HG03520 (cell line): ENCODE data around the gene EBI3.
"Not testable (repeated sequence)": the region's sequence is repeated elsewhere in the genome, so short reads cannot be mapped to it uniquely, and the experiment has no call there.

ENCODE experiments used
- ATAC-seq: cut with Tn5 transposase; IDR thresholded peaks from one replicate; pipeline ENCODE4 v1.9.1; 2021; ENCODE audit warnings: mild to moderate bottlenecking, moderate library complexity; ENCODE audit not compliant: unreplicated experiment

Gene EBI3

DNA sequence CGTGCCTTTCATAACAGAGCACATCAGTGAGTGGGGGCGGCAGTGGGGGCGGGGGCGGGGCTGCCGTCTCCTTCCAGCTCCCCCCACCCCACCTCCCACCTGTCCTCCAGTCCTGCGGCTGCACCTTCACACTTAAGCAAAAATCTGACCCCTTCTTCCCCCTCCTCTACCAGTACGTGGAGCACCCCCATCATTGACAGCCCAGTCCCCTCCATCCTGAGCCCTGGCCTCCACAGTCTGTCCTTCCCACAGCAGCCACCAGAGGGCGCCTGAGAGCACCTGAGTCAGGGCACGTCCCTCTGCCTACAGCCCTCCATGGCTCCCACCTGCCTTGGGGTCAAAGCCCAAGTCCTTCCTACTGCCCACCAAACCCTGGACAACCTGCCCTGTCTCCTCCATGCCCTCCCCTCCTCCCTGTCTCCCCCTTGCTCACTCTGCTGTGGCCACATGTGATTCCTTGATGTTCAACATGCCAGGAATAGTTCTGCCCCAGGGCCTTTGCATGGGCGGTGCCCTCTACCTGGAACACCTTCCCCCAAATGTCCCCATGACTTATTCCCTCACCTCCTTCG, 4.0 kb downstream of the EBI3 start:
- ATAC-seq, result no peak

DNA sequence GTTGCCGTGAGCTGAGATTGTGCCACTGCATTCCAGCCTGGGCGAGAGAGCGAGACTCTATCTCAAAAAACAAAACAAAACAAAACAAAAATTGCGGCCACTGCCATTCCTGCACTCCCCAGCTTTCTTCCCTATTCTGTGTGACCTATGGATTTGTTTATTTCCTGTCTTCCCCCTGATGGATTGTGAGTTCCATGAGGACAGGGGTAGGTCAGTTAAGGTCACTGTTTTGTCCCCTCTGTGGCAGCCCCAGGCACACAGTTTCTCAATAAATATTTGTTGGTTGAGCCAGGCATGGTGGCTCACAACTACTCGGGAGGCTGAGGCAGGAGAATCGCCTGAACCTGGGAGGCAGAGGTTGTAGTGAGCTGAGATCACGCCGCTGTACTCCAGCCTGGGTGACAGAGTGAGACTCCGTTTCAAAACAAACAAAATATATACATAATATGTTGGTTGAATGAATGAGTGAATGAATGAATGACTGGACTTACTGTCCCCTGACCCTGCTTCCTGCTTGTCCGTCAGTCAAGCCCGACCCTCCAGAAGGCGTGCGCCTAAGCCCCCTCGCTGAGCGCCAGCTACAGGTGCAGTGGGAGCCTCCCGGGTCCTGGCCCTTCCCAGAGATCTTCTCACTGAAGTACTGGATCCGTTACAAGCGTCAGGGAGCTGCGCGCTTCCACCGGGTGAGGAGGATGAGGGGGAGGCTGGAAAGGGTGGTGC, 5.0 kb downstream of the EBI3 start:
- no peak for ATAC-seq

DNA sequence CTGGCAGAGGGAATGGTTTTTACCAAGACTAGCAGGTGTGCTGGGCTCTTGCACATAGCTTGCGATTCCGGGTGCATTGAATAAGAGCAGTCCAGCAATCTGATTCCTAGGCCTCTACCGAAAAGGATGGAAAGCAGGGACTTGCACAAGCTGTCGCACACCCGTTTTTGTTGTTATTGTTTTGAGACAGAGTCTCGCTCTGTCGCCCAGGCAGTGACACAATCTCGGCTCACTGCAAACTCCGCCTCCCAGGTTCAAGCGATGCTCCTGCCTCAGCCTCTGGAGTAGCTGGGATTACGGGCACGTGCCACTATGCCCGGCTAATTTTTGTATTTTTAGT, 5.5 kb downstream of the EBI3 start:
- ATAC-seq, result no peak

DNA sequence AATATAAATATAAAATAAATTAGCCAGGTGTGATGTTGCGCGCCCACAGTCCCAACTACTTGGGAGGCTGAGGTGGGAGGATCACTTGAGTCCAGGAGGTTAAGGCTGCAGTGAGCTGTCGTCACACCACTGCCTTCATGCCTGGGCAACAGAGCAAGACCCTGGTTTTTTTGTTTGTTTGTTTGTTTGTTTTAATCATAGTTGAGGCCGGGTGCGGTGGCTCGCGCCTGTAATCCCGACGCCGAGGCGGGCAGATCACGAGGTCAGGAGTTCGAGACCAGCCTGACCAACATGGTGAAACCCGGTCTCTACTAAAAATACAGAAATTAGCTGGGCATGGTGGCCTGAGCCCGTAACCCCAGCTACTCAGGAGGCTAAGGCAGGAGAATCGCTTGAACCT, 8.2 kb downstream of the EBI3 start:
- not testable (repeated sequence) for ATAC-seq

DNA sequence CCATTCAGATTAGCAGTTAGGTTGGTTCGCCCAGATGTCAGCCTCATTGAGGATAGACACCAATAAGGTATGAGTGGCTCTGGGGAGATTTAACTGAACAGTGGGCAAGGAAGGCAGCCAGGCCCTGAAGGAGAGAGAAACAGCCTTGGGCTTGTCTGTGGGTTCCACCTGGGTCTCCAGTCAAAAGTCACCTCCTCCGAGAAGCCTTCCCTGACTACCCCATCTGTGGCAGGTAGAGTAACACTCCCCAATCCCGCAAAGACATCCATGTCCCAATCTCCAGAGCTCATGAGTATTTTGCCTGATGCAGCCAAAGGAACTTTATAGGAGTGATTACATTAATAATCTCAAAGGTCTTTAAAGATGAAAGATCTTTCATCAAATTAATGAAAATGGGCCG, 9.5 kb downstream of the EBI3 start:
- ATAC-seq, result no peak

DNA sequence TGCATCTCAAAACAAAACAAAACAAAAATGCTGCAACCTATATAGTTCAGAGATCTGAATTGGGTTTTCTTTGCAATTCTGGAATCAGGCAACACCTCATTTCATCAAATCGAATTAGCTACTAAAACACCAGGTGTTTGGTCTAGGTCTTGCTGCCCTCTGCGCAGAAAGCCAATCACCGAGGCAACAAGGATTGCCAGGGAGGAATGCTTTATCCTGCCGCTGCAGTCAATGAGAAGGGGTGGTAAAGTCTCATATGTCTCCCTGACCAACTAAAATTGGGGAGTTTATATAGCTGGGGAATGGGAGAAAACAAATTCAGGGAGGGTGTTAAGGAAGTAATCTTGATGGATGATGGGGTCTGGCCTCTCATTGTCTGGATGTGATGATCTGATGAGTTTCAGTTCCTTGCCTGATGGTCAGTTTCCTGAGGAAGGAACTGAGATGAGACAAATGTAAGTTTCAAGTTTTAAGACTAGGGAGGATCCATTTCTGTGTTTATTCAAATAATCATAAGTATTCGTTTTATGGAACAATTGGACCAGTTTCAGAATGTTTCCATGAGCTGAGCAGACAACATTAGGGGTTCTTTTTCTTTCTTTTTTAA, 12.6 kb downstream of the EBI3 start:
- ATAC-seq, result no peak

DNA sequence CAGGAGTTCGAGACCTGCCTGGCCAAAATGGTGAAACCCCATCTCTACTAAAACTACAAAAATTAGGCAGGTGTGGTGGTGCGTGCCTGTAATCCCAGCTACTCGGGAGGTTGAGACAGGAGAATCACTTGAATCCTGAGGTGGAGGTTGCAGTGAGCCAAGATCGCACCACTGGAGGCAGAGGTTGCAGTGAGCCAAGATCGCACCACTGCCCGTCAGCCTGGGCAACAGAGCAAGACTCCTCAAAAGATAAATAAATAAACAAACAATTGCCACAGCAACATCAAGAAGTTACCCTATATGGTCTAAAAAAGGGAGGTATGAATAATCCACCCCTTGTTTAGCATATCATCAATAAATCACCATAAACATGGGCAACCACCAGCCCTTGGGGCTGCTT, 16.6 kb downstream of the EBI3 start:
- ATAC-seq, result not testable (repeated sequence)

DNA sequence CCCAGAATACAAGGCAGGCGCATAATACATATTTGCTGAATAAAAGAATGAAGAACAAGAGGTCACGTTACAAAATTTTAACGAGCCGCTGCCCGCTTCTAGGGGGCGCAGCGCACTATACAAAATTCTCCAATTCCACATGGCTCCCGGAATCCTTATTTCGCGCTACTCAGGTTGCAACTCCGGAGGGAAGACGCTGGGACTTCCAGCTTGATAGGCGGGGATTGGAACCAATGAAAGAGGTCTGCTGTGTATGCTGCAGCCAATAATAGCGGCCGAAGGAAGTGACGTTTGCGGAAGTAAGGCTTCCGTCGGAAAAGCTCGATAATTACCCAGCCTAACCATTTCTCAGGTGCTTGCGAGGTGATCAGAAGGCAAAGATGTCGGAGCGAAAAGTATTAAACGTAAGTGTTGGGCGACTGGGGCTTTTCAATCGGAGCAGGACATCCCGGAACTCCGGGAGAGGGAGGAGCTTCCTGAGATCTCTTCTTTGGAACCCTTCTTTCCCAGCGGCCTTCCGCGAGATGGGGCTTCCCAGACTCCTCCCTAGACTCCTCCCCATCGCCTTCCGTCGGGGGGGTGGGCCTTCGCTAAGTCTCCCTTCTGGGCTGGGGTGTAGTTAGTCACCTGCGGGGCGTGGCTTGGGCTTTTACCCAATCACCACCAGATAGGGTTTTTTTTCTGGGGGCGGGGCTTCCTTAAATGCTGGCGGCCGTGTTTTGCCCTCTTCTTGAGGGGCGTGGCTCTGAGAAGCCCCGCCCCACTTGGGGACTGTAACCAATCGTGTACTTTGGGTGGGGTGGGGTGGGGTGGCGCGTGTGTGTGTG, 17.7 kb downstream of the EBI3 start, which contains the start of gene YJU2:
TSS of gene YJU2 (plus strand) at position 314 of the 827 bp plus-strand sequence. CDS start at position 381, 67 bp downstream.
- ATAC-seq, result peak; percentile 74

DNA sequence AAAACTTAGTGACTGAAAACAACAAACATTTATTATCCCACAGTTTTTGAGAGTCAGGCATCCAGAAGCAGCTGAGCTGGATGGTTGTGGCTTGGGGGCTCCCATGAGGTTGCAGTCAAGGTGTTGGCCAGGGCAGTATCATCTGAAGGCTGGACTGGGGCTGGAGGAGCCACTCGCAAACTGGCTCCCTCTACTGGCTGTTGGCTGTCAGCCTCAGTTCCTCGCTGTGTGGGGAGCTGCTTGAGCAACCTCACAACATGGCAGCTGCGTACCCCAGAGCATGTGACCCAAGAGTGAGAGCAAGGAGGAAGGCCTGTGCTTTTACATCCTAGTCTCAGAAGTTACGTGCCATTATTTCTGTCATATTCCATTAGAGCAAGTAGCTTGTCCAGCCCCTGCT, 27.2 kb downstream of the EBI3 start:
- no peak for ATAC-seq

DNA sequence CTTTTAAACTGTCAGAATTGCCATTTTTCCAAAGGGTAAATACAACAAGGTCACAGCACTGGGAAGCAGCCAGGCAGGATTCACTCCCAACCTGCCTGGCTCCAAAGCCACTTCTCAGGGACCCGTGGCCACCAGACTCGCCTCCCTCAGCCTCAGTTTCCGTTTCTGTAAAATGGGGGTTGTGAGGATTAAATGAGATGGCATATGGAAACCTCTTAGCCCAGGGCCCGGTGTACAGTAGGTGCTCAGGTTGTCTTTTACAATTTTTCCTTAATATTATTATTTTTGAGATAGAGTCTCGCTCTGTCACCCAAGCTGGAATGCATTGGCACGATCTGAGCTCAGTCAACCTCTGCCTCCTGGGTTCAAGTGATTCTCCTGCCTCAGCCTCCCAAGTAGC, 27.7 kb downstream of the EBI3 start:
- ATAC-seq, result no peak

DNA sequence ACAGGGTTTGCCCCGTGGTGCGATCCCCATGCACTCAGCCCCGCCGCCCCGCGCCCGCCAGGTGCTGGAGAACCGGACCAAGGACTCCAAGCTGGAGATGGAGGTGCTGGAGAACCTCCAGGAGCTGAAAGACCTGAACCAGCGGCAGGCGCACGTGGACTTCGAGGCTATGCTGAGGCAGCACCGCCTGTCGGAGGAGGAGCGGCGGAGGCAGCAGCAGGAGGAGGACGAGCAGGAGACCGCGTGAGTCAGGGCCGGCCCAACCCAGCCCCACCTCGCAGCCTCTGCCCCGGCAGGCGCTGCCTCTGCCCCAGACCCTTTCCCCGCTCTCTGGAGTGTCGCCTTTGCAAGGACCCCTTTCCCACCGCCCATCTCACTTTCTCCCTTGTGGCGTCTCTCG, 28.9 kb downstream of the EBI3 start:
- ATAC-seq, result no peak

DNA sequence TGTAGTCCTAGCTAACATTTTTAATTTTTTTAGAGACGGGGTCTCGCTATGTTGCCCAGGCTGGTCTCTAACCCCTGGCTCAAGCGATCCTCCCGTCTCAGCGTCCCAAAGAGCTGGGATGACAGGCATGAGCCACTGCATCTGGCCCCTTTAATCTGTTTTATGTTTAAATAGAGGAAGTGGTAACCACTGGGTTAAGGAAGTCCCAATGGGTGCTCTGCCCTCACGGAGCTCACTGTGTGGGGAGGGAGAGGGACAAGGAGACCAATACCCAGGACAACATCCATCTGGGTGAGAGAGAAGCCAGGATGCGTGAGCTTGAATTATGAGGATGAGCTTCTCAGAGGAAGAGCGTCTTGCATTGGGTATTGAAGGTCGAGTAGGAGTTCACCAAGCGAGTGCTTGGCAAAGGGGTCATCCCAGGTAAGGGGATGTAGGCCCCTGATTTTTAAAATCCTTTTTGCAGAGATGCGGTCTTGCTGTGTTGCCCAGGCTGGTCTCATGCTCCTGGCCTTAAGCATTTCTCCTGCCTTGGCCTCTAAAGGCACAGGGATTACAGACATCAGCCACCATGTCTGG, 31.4 kb downstream of the EBI3 start:
- ATAC-seq, result no peak

DNA sequence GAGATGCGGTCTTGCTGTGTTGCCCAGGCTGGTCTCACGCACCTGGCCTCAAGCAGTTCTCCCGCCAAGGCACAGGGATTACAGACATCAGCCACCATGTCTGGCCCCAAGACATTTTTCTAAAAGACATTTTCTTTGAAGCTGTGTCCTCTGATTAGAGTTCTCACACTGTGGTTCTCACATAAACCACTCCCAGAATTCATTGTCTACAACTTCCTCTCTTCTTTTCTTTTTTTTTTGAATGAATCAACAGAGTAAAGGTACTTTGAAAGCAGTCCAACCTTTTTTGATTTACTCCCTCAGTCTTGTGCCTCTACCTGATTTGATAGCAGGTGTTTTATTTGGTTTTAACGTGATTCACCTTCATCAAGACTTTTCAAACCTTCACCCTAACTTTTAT, 35.5 kb downstream of the EBI3 start:
- ATAC-seq, result no peak

DNA sequence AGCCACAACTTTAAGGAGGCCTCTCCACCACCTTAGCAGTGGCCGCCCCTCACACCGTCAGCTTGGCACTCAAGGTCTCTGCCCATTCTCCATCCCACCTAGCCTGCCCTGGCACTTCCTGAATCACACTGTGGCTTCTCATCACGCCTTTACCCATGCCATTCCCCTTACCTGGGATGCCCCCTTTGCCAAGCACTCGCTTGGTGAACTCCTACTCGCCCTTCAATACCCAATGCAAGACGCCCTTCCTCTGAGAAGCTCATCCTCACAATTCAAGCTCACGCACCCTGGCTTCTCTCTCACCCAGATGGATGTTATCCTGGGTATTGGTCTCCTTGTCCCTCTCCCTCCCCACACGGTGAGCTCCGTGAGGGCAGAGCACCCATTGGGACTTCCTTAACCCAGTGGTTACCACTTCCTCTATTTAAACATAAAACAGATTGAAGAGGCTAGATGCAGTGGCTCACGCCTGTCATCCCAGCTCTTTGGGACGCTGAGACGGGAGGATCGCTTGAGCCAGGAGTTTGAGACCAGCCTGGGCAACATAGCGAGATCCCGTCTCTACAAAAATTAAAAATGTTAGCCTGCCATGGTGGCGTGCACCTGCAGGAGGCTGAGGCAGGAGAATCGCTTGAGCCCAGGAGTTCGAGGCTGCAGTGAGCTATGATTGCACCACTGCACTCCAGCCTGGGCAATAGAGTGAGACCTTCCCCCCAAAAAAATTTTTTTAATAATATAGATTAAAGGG, 37.1 kb downstream of the EBI3 start:
- ATAC-seq, result no peak

DNA sequence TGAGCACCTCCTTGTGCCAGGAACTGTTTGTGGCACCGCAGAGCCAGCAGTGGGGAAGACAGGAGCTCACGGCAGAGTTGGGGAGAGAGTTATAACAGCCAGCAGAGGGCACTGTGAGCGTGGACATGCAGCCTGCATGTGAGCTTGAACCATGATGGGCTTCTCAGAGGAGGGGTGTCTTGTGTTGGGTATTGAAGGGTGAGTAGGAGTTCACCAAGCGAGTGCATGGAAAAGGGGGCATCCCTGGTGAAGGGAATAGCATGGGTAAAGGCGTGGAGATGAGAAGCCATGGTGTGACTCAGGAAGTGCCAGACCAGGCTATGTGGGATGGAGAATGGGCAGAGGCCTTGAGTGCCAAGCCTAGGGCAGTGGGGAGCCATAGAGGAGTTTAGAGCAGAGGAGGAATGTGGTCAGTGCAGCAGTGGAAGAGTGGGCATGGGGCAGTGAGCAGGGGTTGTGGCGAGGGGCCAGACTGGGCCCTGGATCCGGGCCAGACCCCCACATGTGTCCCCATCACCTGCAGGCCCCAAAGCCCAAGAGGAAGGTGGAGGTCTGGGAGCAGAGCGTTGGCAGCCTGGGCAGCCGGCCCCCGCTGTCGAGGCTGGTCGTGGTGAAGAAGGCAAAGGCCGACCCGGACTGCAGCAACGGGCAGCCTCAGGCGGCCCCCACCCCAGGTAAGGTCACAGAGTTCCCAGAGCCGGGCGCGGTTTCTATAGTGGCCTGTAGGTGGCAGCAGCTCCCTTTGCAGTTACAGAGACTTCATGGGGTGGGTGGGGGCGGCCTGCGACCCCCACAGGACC, 38.0 kb downstream of the EBI3 start:
- ATAC-seq, result no peak

DNA sequence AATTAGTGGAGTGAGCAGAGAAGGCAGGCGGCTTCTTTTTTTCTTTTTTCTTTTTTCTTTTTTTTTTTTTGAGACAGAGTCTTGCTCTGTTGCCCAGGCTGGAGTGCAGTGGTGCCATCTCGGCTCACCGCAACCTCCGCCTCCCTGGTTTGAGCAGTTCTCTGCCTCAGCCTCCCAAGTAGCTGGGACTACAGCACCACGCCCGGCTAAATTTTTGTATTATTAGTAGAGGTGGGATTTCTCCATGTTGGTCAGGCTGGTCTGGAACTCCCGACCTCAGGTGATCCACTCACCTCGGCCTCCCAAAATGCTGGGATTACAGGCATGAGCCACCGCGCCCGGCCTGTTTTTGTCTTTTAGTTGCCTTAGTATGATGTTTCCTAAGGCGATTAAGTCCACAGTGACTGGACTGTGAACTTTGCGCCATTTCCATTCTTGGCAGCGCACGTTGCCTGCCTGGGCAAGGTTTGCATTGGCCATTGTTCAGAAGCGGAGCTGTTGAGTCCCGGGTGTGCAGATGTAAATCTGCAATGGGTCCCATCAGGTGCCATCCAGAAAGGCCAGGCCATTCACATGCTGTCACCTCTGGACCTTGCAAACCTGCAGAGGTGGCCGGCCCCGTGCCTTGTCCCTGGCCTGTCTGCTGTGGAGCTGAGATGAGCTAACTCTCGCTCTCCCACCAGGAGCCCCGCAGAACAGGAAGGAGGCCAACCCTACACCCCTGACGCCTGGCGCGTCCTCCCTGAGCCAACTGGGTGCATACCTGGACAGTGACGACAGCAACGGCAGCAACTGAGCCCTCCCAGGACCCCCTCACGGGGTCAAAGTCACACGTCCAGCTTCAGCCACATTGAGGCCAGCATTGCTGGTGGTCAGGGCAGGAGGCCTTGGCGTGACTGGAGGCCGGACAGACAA, 38.8 kb downstream of the EBI3 start:
- ATAC-seq, result no peak

DNA sequence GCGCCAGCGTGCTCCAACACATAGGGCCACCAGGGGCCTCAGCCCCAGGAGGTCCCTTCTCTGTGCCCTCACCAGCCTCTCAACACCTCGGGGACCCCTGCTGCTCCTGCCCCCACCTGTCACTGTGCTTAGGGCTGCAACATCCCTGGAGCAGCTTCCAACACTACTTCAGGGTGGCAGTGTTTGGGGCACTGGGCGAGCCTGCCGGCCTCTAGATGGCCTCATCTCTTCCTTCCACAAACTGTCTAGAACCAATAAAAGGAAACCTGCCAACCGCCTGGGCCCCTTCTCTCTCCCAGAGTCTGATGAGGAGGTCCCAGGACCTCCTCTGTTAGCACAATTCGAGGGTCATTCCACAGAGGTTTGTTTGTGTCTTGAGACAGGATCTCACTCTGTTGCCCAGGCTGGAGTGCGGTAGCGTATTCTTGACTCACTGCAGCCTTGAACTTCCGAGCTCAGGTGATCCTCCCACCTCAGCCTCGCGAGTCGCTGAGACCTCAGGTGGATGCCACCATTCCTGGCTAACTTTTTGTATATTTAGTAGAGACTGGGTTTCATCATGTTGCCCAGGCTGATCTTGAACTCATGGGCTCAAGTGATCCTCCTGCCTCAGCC, 39.6 kb downstream of the EBI3 start:
- ATAC-seq, result no peak

DNA sequence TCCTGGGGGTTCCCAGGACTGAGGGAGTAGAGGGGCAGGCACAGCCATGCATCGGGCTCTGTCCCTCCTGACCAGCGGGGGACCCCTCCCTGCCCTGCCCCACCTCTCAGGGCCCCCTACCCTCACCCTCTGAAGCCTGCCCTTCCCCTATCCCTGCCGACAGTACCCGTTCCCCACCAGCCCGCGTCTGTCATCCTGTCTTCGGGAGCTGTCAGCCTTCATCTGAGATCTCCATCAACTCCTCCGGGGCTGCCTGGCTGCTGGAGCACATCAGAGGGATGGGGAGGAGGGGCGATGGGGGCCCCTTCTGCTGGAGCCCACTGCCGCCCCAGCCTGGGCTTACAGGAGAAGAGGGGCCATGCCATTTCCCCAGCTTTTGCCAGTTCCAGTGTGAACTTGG, 43.6 kb downstream of the EBI3 start:
- no peak for ATAC-seq
